K562 (cell line): ENCODE measurements around the gene LMBRD1. TPM values are rescaled to one million over a fixed set of nuclear protein-coding genes. Genes with fewer than 3 reads are reported as not detected.

ENCODE experiments used
- ATAC-seq: fragments of 200-7000 bp; cut with Tn5 transposase; 3 replicates; pipeline ENCODE4 v1.9.1; 2020; ENCODE audit warnings: moderate library complexity
- BruUV-seq: library from RNA; stranded (reverse); fragments of 400-500 nt; replicated peaks from 2 replicates; lab custom pipeline; 2021; lab: Mats Ljungman, UMichigan
- CTCF ChIA-PET: fragments of 300-600 bp; formaldehyde crosslinking; extraction: SDS; loops from one replicate; lab custom pipeline; 2021; ENCODE audit warnings: low intra/inter-chr PET ratio; lab: Yijun Ruan, JAX
- POLR2A ChIA-PET: fragments of 300-600, 350-650 bp; sonication (Branson Sonifier 250); formaldehyde crosslinking; extraction: SDS; loops from one replicate; lab custom pipeline; 2021; ENCODE audit warnings: antibody characterized with exemption, inconsistent platforms; lab: Yijun Ruan, JAX
- DNase-seq, 4 experiments: peaks; one replicate each; pipeline versions ENCODE4 v3.0.0 to v3.0.0-alpha.2; 2011 to 2018; ENCODE audit warnings: low spot score in 3 of 4, mixed read lengths in 3 of 4; ENCODE audit errors: extremely low read depth in 1 of 4
- FAIRE-seq: peaks from 2 replicates; lab custom pipeline; 2011; peaks lifted over from hg19 to GRCh38; lab: Jason Lieb, UNC
- H2AFZ ChIP-seq: 2 replicates; pipeline ENCODE4 v1.6.0; 2011; ENCODE audit warnings: low read depth, low read length, control low read depth, inconsistent platforms
- H3K27ac ChIP-seq: fragments of 200-600 bp; 3 replicates; pipeline ENCODE4 v1.8.0; 2011; ENCODE audit warnings: low read depth, mild to moderate bottlenecking, control low read depth, inconsistent platforms, low read length, moderate library complexity, mixed read lengths; ENCODE audit errors: extremely low read depth
- H3K27me3 ChIP-seq, 2 experiments: fragments of 300-600 bp in 1 of 2; 2 replicates in 1 of 2; 3 replicates in 1 of 2; pipeline versions ENCODE4 v1.6.0 to v1.8.0; 2011; ENCODE audit warnings: inconsistent platforms in 2 of 2, low read length in 2 of 2, mild to moderate bottlenecking in 1 of 2, mixed read lengths in 1 of 2, moderate library complexity in 1 of 2; ENCODE audit not compliant: control insufficient read depth in 2 of 2, insufficient read depth in 2 of 2
- H3K36me3 ChIP-seq: fragments of 300-600 bp; 3 replicates; pipeline ENCODE4 v1.8.0; 2011; ENCODE audit warnings: mild to moderate bottlenecking, low read length, inconsistent platforms; ENCODE audit not compliant: control insufficient read depth, insufficient read depth
- H3K4me1 ChIP-seq, 2 experiments: fragments of 200-600 bp in 1 of 2; replicated peaks in 1 of 2; 2 replicates in 1 of 2; 3 replicates in 1 of 2; pipeline versions ENCODE4 v1.5.1 to v1.8.0; 2011; ENCODE audit warnings: inconsistent platforms in 2 of 2, low read length in 2 of 2, mild to moderate bottlenecking in 1 of 2, mixed read lengths in 1 of 2, moderate library complexity in 1 of 2; ENCODE audit not compliant: control insufficient read depth in 2 of 2, insufficient read depth in 2 of 2
- H3K4me2 ChIP-seq: 2 replicates; pipeline ENCODE4 v1.6.1; 2011; ENCODE audit warnings: low read length, control low read depth, inconsistent platforms, mixed read lengths; ENCODE audit not compliant: insufficient read depth
- H3K4me3 ChIP-seq: fragments of 200-600 bp; sonication (generic), shearing (Covaris generic); 2 replicates; pipeline ENCODE4 v1.5.1; 2016; ENCODE audit warnings: control low read depth, inconsistent platforms
- H3K79me2 ChIP-seq: fragments of 200-600 bp; 3 replicates; pipeline ENCODE4 v1.8.0; 2011; ENCODE audit warnings: low read length, inconsistent platforms; ENCODE audit not compliant: control insufficient read depth, insufficient read depth
- H3K9ac ChIP-seq, 2 experiments: 2 replicates each; pipeline versions ENCODE4 v1.6.0 to v1.6.1; 2011; ENCODE audit warnings: low read depth in 2 of 2, low read length in 2 of 2, control low read depth in 1 of 2, inconsistent platforms in 1 of 2, mild to moderate bottlenecking in 1 of 2, mixed read lengths in 1 of 2; ENCODE audit not compliant: insufficient read depth in 1 of 2
- H3K9me1 ChIP-seq: one replicate; pipeline ENCODE4 v1.6.0; 2011; ENCODE audit warnings: inconsistent platforms, mild to moderate bottlenecking, low read length, moderate library complexity; ENCODE audit not compliant: control insufficient read depth, insufficient read depth
- H3K9me3 ChIP-seq: replicated peaks from 2 replicates; pipeline ENCODE4 v1.5.1; 2011; ENCODE audit warnings: low read depth, low read length, inconsistent platforms; ENCODE audit not compliant: control insufficient read depth, insufficient read depth
- H4K20me1 ChIP-seq: replicated peaks from 2 replicates; pipeline ENCODE4 v1.6.1; 2011; ENCODE audit warnings: low read length, inconsistent platforms, mixed read lengths; ENCODE audit not compliant: control insufficient read depth, insufficient read depth
- ATF7 ChIP-seq: fragments of 450-650 bp; IDR thresholded peaks from 2 replicates; pipeline ENCODE4 v1.7.1; 2014; ENCODE audit warnings: mild to moderate bottlenecking, moderate library complexity
- CBFA2T2 ChIP-seq: fragments of 450-650 bp; conservative IDR thresholded peaks from 2 replicates; pipeline ENCODE4 v1.6.1; 2017; ENCODE audit warnings: mild to moderate bottlenecking
- FOSL1 ChIP-seq: fragments of 200-800 bp; sonication (Bioruptor generic); conservative IDR thresholded peaks from 2 replicates; pipeline ENCODE4 v1.6.1; 2016; ENCODE audit warnings: missing genetic modification characterization, missing compliant biosample characterization
- ID3 ChIP-seq, 2 experiments: fragments of 250-450 bp in 1 of 2; fragments of 450-650 bp in 1 of 2; sonication (Bioruptor Pico) in 1 of 2; IDR thresholded peaks; 2 replicates each; pipeline versions ENCODE4 v1.6.1 to v1.8.0; 2016 to 2021; ENCODE audit warnings: mild to moderate bottlenecking in 2 of 2, moderate library complexity in 2 of 2, missing compliant biosample characterization in 1 of 2, missing genetic modification characterization in 1 of 2
- KDM4B ChIP-seq, 2 experiments: fragments of 450-650 bp in 1 of 2; sonication (generic) in 1 of 2; IDR thresholded peaks; 2 replicates each; pipeline ENCODE4 v1.6.1; 2016 to 2017; ENCODE audit warnings: borderline replicate concordance in 2 of 2, antibody characterized with exemption in 1 of 2, low read depth in 1 of 2, mild to moderate bottlenecking in 1 of 2
- KHSRP ChIP-seq: fragments of 450-650 bp; IDR thresholded peaks from 2 replicates; pipeline ENCODE4 v1.6.1; 2017
- MTA3 ChIP-seq: fragments of 450-650 bp; formaldehyde crosslinking; IDR thresholded peaks from 2 replicates; pipeline ENCODE4 v1.6.1; 2017; ENCODE audit warnings: mild to moderate bottlenecking, borderline replicate concordance
- NFIC ChIP-seq: fragments of 450-650 bp; IDR thresholded peaks from 2 replicates; pipeline ENCODE4 v1.6.1; 2017; ENCODE audit warnings: mild to moderate bottlenecking, inconsistent platforms
- SETDB1 ChIP-seq: IDR thresholded peaks from one replicate; pipeline ENCODE4 v1.6.1; 2012; ENCODE audit warnings: low read length, control low read depth, inconsistent platforms
- SMAD4 ChIP-seq: fragments of 250-450 bp; sonication (Bioruptor Pico); conservative IDR thresholded peaks from 2 replicates; pipeline ENCODE4 v1.8.0; 2021; ENCODE audit warnings: inconsistent platforms, mild to moderate bottlenecking, moderate library complexity
- XRCC3 ChIP-seq: fragments of 450-650 bp; IDR thresholded peaks from 2 replicates; pipeline ENCODE4 v1.6.1; 2017; ENCODE audit warnings: mild to moderate bottlenecking, moderate library complexity
- ZC3H11A ChIP-seq: IDR thresholded peaks from 2 replicates; pipeline ENCODE4 v1.6.1; 2012; ENCODE audit warnings: low read depth, low read length, improper control_type of control experiment
- ZNF282 ChIP-seq: sonication (generic); formaldehyde crosslinking; IDR thresholded peaks from 2 replicates; pipeline ENCODE4 v1.8.1; 2023; ENCODE audit warnings: missing genetic modification reagents
- ZNF584 ChIP-seq: fragments of 200-800 bp; sonication (Bioruptor generic); IDR thresholded peaks from 2 replicates; pipeline ENCODE4 v1.6.1; 2016; ENCODE audit warnings: low read depth, mild to moderate bottlenecking, missing genetic modification characterization, missing compliant biosample characterization
- WGBS: fragments of 100-300 bp; shearing (Covaris generic); methylation state at CpG from one replicate; pipeline ENCODE4 v1.1.6; 2016; ENCODE audit warnings: low coverage, mixed read lengths; ENCODE audit not compliant: insufficient coverage; ENCODE audit errors: missing lambda C conversion rate; 5-methylcytosine and 5-hydroxymethylcytosine counted together
- in situ Hi-C: fragments of 300-500 bp; cut with MboI; formaldehyde crosslinking; loops from 4 replicates; pipeline ENCODE4 v1.15.0; 2018; ENCODE audit warnings: inconsistent platforms, mixed read lengths
- intact Hi-C: fragments of 100-400 bp; cut with micrococcal nuclease; formaldehyde crosslinking; loops from 2 replicates; pipeline ENCODE4 v1.14.2; 2022
- polyA plus RNA-seq, 8 experiments: library from polyadenylated mRNA; depleted of rRNA in 4 of 8; stranded (reverse) in 5 of 8; unstranded in 3 of 8; fragments of >200 nt; fragmentation: Nextera tagmentation in 2 of 8; fragmentation: Illumina TruSeq in 1 of 8; extraction: Ambion mirVana in 2 of 8; extraction: Trizol in 1 of 8; gene quantifications; 2 replicates each; pipeline versions ENCODE4 v1.2.1 to v1.2.3, GENCODE V29; 2011 to 2014; ENCODE audit warnings: inconsistent platforms in 1 of 8, missing spikeins in 1 of 8
- total RNA-seq, 7 experiments: library from RNA; depleted of rRNA in 6 of 7; stranded (reverse); fragments of >200 nt in 6 of 7; fragmentation: Illumina TruSeq in 2 of 7; extraction: Trizol in 2 of 7; gene quantifications; 2 replicates each; pipeline versions ENCODE4 v1.2.1 to v1.2.3, GENCODE V29; 2011 to 2021; ENCODE audit warnings: low replicate concordance in 1 of 7

The LMBRD1 gene
- total and polyA plus RNA-seq, 9 of the 15 experiments (the other 6 are each of a cell fraction or from before 2014, with no cell fraction given): 14.0 to 85.2 (median 26.5) TPM

- Histone ChIP-seq H3K4me2 (no peak overlapping the region), H3K9me3 (no peaks in the 10 kb centered on the region), H4K20me1 (no peaks in the 10 kb centered on the region), H3K9me1 (no peaks in the 10 kb centered on the region), H3K27me3 (no peaks in the 10 kb centered on the region), H3K4me3 (no peak overlapping the region), H3K79me2 (no peaks in the 10 kb centered on the region), H3K27ac (no peak overlapping the region), H3K4me1 (no peaks in the 10 kb centered on the region), H2AFZ (no peak overlapping the region), H3K9ac (no peak overlapping the region), H3K36me3 (peaks cover 13% of the 10 kb centered on the region; the same call in 1 of the 3 replicates)
- BruUV-seq: no TSS peak
- ChIA-PET CTCF (no interaction called here), POLR2A (no interaction called here)
- intact Hi-C loops: no loop called here
- in situ Hi-C loops: no loop called here
- ATAC-seq: no peak
- DNase-seq: no peak
- WGBS: 62% methylated on average over 1 of the region's 1 CpG
- FAIRE-seq: no peak
- TF ChIP-seq XRCC3 (no peak), SMAD4 (CRISPR knock-in tag) (no peak), KHSRP (no peak), ZNF584 (CRISPR knock-in tag) (no peak), MTA3 (no peak), FOSL1 (tag) (no peak), SETDB1 (no peak), CBFA2T2 (no peak), ATF7 (no peak), ZNF282 (CRISPR knock-in tag) (no peak), NFIC (no peak), KDM4B (IDR thresholded peaks at IDR 0.05; ENCODE audit: borderline replicate concordance in 2 of 2, low read depth in 1 of 2) (no peak), ZC3H11A (no peak), ID3 (CRISPR knock-in tag; IDR thresholded peaks at IDR 0.05) (no peak), ID3 (tag; IDR thresholded peaks at IDR 0.05) (no peak)
Observed at GRCh38 chr6:69704916-69705315, 91.9 kb downstream of the LMBRD1 start.
